Hepatic stellate cell (primary cell): ENCODE results near the gene SFXN1.
"Not testable (repeated sequence)": the region's sequence is repeated elsewhere in the genome, so short reads cannot be mapped to it uniquely, and the experiment has no call there.

Experiments
- DNase-seq: peaks from one replicate; pipeline ENCODE4 v3.0.0; 2011; ENCODE audit warnings: low spot score

The SFXN1 gene

GRCh38 chr5:175494264-175495183 lies 16.2 kb downstream of the SFXN1 start:
- no peak for DNase-seq

- DNase-seq, result no peak
These were observed 23.4 kb downstream of the SFXN1 start for GRCh38 chr5:175501759-175502158.

- DNase-seq, result not testable (repeated sequence)
These were observed 29.3 kb downstream of the SFXN1 start for GRCh38 chr5:175507671-175508070.

- no peak for DNase-seq
These were observed 30.5 kb downstream of the SFXN1 start for GRCh38 chr5:175508896-175509295.

GRCh38 chr5:175513297-175513696 lies 34.9 kb downstream of the SFXN1 start:
- DNase-seq, result no peak

- no peak for DNase-seq
These were observed 35.4 kb downstream of the SFXN1 start for GRCh38 chr5:175513726-175514125.

GRCh38 chr5:175516933-175517823 lies 38.8 kb downstream of the SFXN1 start:
- DNase-seq, result no peak

- DNase-seq, result peak; percentile 45
These were observed 39.6 kb downstream of the SFXN1 start for GRCh38 chr5:175517824-175518450.

- DNase-seq, result no peak
These were observed 40.6 kb downstream of the SFXN1 start for GRCh38 chr5:175519006-175519405.

- no peak for DNase-seq
These were observed 42.0 kb downstream of the SFXN1 start for GRCh38 chr5:175520321-175520720.

GRCh38 chr5:175520873-175521272 lies 42.5 kb downstream of the SFXN1 start:
- no peak for DNase-seq

GRCh38 chr5:175521313-175521833 lies 43.0 kb downstream of the SFXN1 start:
- DNase-seq, result no peak

- no peak for DNase-seq
These were observed 44.9 kb downstream of the SFXN1 start for GRCh38 chr5:175523292-175523691.

- no peak for DNase-seq
These were observed 45.9 kb downstream of the SFXN1 start for GRCh38 chr5:175524211-175524610.

GRCh38 chr5:175526691-175527090 lies 48.3 kb downstream of the SFXN1 start:
- no peak for DNase-seq

- no peak for DNase-seq
These were observed 53.0 kb downstream of the SFXN1 start for GRCh38 chr5:175531361-175531760.

GRCh38 chr5:175534070-175534932 lies 55.9 kb downstream of the SFXN1 start:
- peak; percentile 77 for DNase-seq

- DNase-seq, result not testable (repeated sequence)
These were observed 57.0 kb downstream of the SFXN1 start for GRCh38 chr5:175535331-175535730.

GRCh38 chr5:175535796-175536195 lies 57.4 kb downstream of the SFXN1 start:
- DNase-seq, result no peak

GRCh38 chr5:175538576-175538975 lies 60.2 kb downstream of the SFXN1 start:
- DNase-seq, result no peak

- no peak for DNase-seq
These were observed 61.6 kb downstream of the SFXN1 start for GRCh38 chr5:175539936-175540335.
